Activated B cell treated with CpG ODN at 0.5 μM for 24 hours (primary cell): ENCODE results near the gene TRAPPC10. TPM values are rescaled to one million over a fixed set of nuclear protein-coding genes. Genes with fewer than 3 reads are reported as not detected.
"Not testable (repeated sequence)": the region's sequence is repeated elsewhere in the genome, so short reads cannot be mapped to it uniquely, and the experiment has no call there.

Experiments used
- ATAC-seq: fragments of 200-7000 bp; cut with Tn5 transposase; one replicate; pipeline ENCODE4 v1.10.0; 2021; ENCODE audit warnings: low read depth, mild to moderate bottlenecking, moderate library complexity
- CTCF ChIA-PET: fragments of 350-600 bp; sonication (Branson Sonifier 250); formaldehyde crosslinking; loops from one replicate; lab custom pipeline; 2021; ENCODE audit warnings: antibody characterized with exemption; lab: Charles Lee
- POLR2A ChIA-PET: fragments of 350-600 bp; sonication (Branson Sonifier 250); formaldehyde crosslinking; loops from one replicate; lab custom pipeline; 2021; ENCODE audit warnings: antibody characterized with exemption; lab: Charles Lee
- DNase-seq: peaks from one replicate; pipeline ENCODE4 v3.0.0; 2022
- H3K27ac Mint-ChIP-seq: one replicate; pipeline ENCODE4 v1.8.0; 2020; ENCODE audit warnings: mixed read lengths
- H3K27me3 Mint-ChIP-seq: one replicate; pipeline ENCODE4 v1.8.0; 2021; ENCODE audit warnings: mixed read lengths
- H3K36me3 Mint-ChIP-seq: one replicate; pipeline ENCODE4 v1.8.0; 2021; ENCODE audit warnings: low read depth, mixed read lengths
- H3K4me1 Mint-ChIP-seq: one replicate; pipeline ENCODE4 v1.8.0; 2021; ENCODE audit warnings: mixed read lengths
- H3K4me3 Mint-ChIP-seq: one replicate; pipeline ENCODE4 v1.8.0; 2020; ENCODE audit warnings: mild to moderate bottlenecking, mixed read lengths
- H3K9me3 Mint-ChIP-seq: one replicate; pipeline ENCODE4 v1.8.0; 2020; ENCODE audit warnings: mixed read lengths
- CTCF ChIP-seq: fragments of 200-600 bp; IDR thresholded peaks from one replicate; pipeline ENCODE4 v1.8.0; 2022; ENCODE audit warnings: antibody characterized with exemption, mild to moderate bottlenecking
- intact Hi-C: fragments of 100-400 bp; cut with micrococcal nuclease; formaldehyde crosslinking; loops from one replicate; pipeline ENCODE4 v1.15.1; 2024
- total RNA-seq: library from RNA; stranded (reverse); gene quantifications from 2 replicates; pipeline ENCODE4 v1.2.3, GENCODE V29; 2022

Gene TRAPPC10
- total RNA-seq, 1 donor from 2014 or later: 96.0 TPM

DNA sequence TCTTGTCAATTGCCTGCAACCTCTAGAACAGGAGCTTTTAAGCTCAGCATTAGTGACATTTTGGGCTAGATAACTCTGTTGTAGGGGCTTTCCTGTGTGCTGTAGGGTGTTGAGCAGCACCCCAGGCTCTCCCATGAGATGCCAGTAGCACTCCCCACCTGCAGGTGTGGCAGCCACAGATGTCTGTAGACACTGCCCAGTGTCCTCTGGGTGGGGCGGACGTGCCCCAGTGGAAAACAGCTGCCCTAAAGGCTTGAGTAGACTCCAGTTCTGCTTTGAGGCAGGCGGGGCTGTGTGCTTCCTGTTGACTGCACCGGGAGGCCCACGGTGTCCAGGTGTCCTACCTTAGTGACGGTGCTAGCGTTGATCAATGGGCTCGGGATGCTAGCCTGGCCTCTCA is 78.2 kb downstream of the TRAPPC10 start:
- Mint-ChIP-seq H3K36me3 (peaks cover 82% of the 10 kb centered on the region), H3K9me3 (no peaks in the 10 kb centered on the region), H3K27me3 (no peaks in the 10 kb centered on the region), H3K27ac (peak overlapping the region; percentile 97), H3K4me3 (peak overlapping the region; percentile 78), H3K4me1 (peaks cover 65% of the 10 kb centered on the region)
- DNase-seq (peak; percentile 49), ATAC-seq (peak; percentile 84)
- ChIA-PET CTCF (interaction anchor here (1.2 kb wide), 1 partner anchor 77 kb away, joined by 5 read pairs; no protein-coding TSS in a partner anchor), POLR2A (interaction anchor here (0.5 to 3.2 kb wide), 7 partner anchors 11 to 248 kb away, joined by 3 to 10 read pairs (median 5); partner anchors contain the start of gene TRAPPC10)
- no peak for TF ChIP-seq CTCF
- intact Hi-C loops: no loop called here

DNA sequence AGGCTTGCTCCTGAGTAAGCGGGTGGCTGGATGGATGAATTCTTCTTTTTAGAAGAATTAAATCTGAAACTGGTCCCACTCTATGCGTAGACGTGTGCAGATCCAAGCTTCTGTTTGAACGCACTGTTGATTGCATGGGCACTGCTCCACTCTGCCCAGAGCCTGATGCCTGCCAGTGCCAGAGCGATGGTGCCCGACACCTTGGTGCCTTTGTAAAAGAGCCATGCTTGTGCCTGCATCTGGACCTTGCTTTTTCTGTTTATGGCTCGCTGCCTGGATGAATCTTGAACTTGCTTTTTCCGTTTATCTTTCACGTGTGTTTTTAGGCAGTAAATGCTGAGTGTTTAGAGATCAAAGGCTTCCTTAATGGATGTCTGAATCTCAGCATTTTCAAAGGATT is 80.1 kb downstream of the TRAPPC10 start:
- peaks cover 68% of the 10 kb centered on the region for H3K36me3 Mint-ChIP-seq
- H3K27me3 Mint-ChIP-seq: no peaks in the 10 kb centered on the region
- no peaks in the 10 kb centered on the region for H3K9me3 Mint-ChIP-seq
- POLR2A ChIA-PET: no interaction called here
- intact Hi-C loops: no loop called here
- CTCF ChIA-PET: no interaction called here
- ATAC-seq (no peak), DNase-seq (no peak)
- TF ChIP-seq CTCF: no peak
- H3K27ac Mint-ChIP-seq: peak overlapping the region; percentile 36
- H3K4me3 Mint-ChIP-seq: peak overlapping the region; percentile 11
- H3K4me1 Mint-ChIP-seq: peaks cover 62% of the 10 kb centered on the region

DNA sequence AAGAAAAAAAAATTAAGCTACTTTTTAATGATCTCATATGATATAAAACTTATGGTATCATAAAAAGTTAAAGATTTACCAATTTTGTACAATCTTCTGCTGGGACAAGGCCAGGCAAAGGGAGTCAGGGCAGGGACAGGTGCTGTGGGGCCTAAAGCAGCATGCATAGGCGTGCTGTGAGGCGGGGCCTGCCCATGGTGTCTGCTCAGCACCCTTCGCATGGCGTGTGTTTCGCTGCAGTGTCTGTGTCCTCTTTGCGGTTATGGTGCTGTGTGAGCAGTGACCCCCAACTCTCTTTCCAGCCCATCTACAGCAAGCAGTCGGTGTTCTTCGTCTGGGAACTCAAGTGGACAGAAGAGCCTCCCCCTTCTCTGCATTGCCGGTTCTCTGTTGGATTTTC is 81.7 kb downstream of the TRAPPC10 start:
- H3K9me3 Mint-ChIP-seq: no peaks in the 10 kb centered on the region
- no peak overlapping the region for H3K27ac Mint-ChIP-seq

DNA sequence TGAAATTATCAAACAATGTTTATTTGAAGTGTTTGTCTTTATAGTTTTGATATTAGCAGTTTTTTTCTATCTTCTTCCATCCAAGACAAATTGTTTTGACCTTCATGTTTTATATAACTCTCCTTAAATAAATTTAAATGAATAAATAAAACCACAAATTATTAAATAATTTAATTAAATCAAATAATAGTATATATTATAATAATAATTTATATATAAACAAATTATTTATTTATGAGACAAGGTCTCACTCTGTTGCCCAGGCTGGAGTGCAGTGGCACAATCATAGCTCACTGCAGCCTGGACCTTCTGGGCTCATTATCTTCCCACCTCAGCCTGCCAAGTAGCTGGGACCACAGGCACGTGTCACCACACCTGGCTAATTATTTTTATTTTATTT is 82.7 kb downstream of the TRAPPC10 start:
- peaks cover 42% of the 10 kb centered on the region for H3K36me3 Mint-ChIP-seq
- H3K9me3 Mint-ChIP-seq: no peaks in the 10 kb centered on the region
- DNase-seq: no peak
- ChIA-PET POLR2A (no interaction called here), CTCF (interaction anchor here (0.6 kb wide), 1 partner anchor 35 kb away, joined by 3 read pairs; no protein-coding TSS in a partner anchor)
- H3K27ac Mint-ChIP-seq: no peak overlapping the region
- no peak for ATAC-seq
- no peak overlapping the region for H3K4me3 Mint-ChIP-seq
- no peaks in the 10 kb centered on the region for H3K27me3 Mint-ChIP-seq
- intact Hi-C loops: no loop called here
- peaks cover 35% of the 10 kb centered on the region for H3K4me1 Mint-ChIP-seq
- no peak for TF ChIP-seq CTCF

More for the DNA sequence above, 81.7 kb downstream of the TRAPPC10 start:
- TF ChIP-seq CTCF: no peak
- ATAC-seq (no peak), DNase-seq (no peak)
- peaks cover 52% of the 10 kb centered on the region for H3K36me3 Mint-ChIP-seq
- H3K4me3 Mint-ChIP-seq: no peak overlapping the region
- ChIA-PET CTCF (interaction anchor here (0.8 to 0.9 kb wide), 2 partner anchors 9 to 703 kb away, joined by 3 read pairs; no protein-coding TSS in a partner anchor), POLR2A (interaction anchor here (0.6 kb wide), 1 partner anchor 243 kb away, joined by 3 read pairs; no protein-coding TSS in a partner anchor)
- no peaks in the 10 kb centered on the region for H3K27me3 Mint-ChIP-seq
- intact Hi-C loops: no loop called here
- H3K4me1 Mint-ChIP-seq: peaks cover 46% of the 10 kb centered on the region

DNA sequence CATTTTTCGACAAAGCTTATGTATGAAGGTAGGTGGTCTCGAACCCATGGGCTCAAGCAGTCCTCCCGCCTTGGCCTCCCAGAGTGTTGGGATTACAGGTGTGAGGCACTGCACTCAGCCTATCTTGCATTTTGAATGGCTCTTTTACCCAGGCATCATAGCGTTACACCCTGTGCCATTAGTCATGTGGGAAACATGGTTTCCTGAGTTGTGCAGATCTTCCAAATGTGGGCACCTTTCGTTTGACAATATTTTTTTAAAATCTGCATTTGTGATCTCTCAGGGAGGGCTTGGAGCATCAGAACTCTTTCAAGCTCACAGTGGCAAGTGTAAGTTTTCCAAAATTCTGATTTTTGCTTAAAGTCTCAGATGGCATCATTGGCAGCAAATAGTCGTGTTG is 86.4 kb downstream of the TRAPPC10 start:
- DNase-seq, H3K9me3 Mint-ChIP-seq, H3K27me3 Mint-ChIP-seq, H3K4me1 Mint-ChIP-seq, intact Hi-C loops, CTCF ChIA-PET, POLR2A ChIA-PET, ATAC-seq, H3K27ac Mint-ChIP-seq, H3K4me3 Mint-ChIP-seq: not testable (repeated sequence)
- H3K36me3 Mint-ChIP-seq: peaks cover 18% of the 10 kb centered on the region

- POLR2A ChIA-PET, intact Hi-C loops, H3K9me3 Mint-ChIP-seq, H3K4me1 Mint-ChIP-seq, H3K27me3 Mint-ChIP-seq, H3K4me3 Mint-ChIP-seq, ATAC-seq, H3K27ac Mint-ChIP-seq, CTCF ChIA-PET, DNase-seq: not testable (repeated sequence)
- H3K36me3 Mint-ChIP-seq: peaks cover 13% of the 10 kb centered on the region
Observed at GRCh38 chr21:44098964-44099363, 86.9 kb downstream of the TRAPPC10 start.

DNA sequence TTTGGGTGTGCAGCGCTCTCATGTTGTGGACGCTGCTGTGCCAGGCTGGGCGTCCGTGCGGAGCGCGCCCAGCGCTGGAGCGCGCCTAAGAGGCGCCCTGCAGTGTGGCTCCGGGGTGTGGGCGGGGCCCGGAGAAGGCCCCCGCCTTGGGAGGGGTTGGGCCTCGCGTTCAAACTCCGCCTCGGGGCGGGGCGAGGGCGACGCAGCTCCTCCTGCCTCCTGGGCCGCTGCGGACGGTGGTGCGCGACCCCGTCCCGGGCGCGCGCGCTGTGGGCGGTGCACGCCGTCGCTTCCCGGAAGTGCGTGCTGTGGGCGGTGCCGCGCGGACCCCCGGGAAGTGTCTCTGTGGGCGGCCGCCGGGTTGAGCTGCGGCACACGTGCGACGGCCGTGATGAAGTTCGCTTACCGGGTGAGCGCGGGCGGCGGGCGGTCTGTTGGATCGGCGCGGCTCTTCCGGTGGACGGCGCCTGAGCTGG is 95.0 kb downstream of the TRAPPC10 start, which contains the start of gene PWP2:
PWP2 (plus strand) TSS at position 374 of the 476 bp plus-strand sequence; CDS start at position 392, 18 bp downstream.
- H3K4me1 Mint-ChIP-seq, POLR2A ChIA-PET: not testable (repeated sequence)

GRCh38 chr21:44107589-44107988 is 95.5 kb downstream of the TRAPPC10 start:
- H3K27me3 Mint-ChIP-seq, H3K9me3 Mint-ChIP-seq, CTCF ChIA-PET, DNase-seq, H3K4me3 Mint-ChIP-seq, H3K36me3 Mint-ChIP-seq, H3K27ac Mint-ChIP-seq, H3K4me1 Mint-ChIP-seq, POLR2A ChIA-PET, intact Hi-C loops: not testable (repeated sequence)
- ATAC-seq: peak; percentile 32

More for the DNA sequence above, 95.0 kb downstream of the TRAPPC10 start, which contains the start of gene PWP2:
- ATAC-seq (peak; percentile 92), DNase-seq (peak; percentile 30)
- peak within 1 kb of the TSS; percentile 63 for H3K4me3 Mint-ChIP-seq
- H3K27me3 Mint-ChIP-seq, H3K9me3 Mint-ChIP-seq, intact Hi-C loops, CTCF ChIA-PET, H3K36me3 Mint-ChIP-seq, H3K27ac Mint-ChIP-seq: not testable (repeated sequence)
